22Rv1 (cell line): ENCODE results near the gene ERN1.

ENCODE experiments used
- ZFX ChIP-seq: fragments of 450-650 bp; IDR thresholded peaks from 2 replicates; pipeline ENCODE4 v1.6.1; 2017; ENCODE audit warnings: antibody characterized with exemption, borderline replicate concordance
- TF ChIP-seq, protein P1 (sequence below): fragments of 450-650 bp; IDR thresholded peaks from 2 replicates; pipeline ENCODE4 v1.5.1; 2017; ENCODE audit warnings: mild to moderate bottlenecking

- TF ChIP-seq, protein P1, sequence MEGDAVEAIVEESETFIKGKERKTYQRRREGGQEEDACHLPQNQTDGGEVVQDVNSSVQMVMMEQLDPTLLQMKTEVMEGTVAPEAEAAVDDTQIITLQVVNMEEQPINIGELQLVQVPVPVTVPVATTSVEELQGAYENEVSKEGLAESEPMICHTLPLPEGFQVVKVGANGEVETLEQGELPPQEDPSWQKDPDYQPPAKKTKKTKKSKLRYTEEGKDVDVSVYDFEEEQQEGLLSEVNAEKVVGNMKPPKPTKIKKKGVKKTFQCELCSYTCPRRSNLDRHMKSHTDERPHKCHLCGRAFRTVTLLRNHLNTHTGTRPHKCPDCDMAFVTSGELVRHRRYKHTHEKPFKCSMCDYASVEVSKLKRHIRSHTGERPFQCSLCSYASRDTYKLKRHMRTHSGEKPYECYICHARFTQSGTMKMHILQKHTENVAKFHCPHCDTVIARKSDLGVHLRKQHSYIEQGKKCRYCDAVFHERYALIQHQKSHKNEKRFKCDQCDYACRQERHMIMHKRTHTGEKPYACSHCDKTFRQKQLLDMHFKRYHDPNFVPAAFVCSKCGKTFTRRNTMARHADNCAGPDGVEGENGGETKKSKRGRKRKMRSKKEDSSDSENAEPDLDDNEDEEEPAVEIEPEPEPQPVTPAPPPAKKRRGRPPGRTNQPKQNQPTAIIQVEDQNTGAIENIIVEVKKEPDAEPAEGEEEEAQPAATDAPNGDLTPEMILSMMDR: no peak
- TF ChIP-seq ZFX: no peak
Measured at GRCh38 chr17:64123114-64123513, 6.8 kb downstream of the ERN1 start.
